ENCODE results near the gene CCDC88C.
"Not testable (repeated sequence)": the region's sequence is repeated elsewhere in the genome, so short reads cannot be mapped to it uniquely, and the experiment has no call there.

- TF ChIP-seq CTCF, POLR2AphosphoS5 (IDR thresholded peaks at IDR 0.05): not testable (repeated sequence)
These were observed 172.0 kb downstream of the CCDC88C start for GRCh38 chr14:91245616-91246015.

All from prostate gland (tissue), 2 donors.